Keratinocyte (primary cell): ENCODE data around the gene USP4. TPM values are rescaled to one million over a fixed set of nuclear protein-coding genes. Genes with fewer than 3 reads are reported as not detected.
A peak's percentile ranks its signal among the peaks of the same experiment; 100 is the strongest.

Experiments used
- DNase-seq: peaks from one replicate; pipeline ENCODE4 v3.0.0-alpha.2; 2011; ENCODE audit warnings: low read depth, missing footprints, low spot score
- FAIRE-seq: peaks from 2 replicates; lab custom pipeline; 2011; peaks lifted over from hg19 to GRCh38; lab: Jason Lieb, UNC
- H2AFZ ChIP-seq: 2 replicates; pipeline ENCODE4 v1.6.0; 2012; ENCODE audit warnings: low read length, control low read depth, inconsistent platforms; ENCODE audit not compliant: control insufficient read depth
- H3K27ac ChIP-seq: 2 replicates; pipeline ENCODE4 v1.5.1; 2011; ENCODE audit warnings: low read length; ENCODE audit not compliant: control insufficient read depth, insufficient read depth
- H3K27me3 ChIP-seq: 3 replicates; pipeline ENCODE4 v1.6.0; 2011; ENCODE audit warnings: low read length; ENCODE audit not compliant: control insufficient read depth, insufficient read depth; ENCODE audit errors: extremely low read depth
- H3K36me3 ChIP-seq, 2 experiments: 2 replicates in 1 of 2; 3 replicates in 1 of 2; pipeline ENCODE4 v1.5.1; 2011; ENCODE audit warnings: low read length in 2 of 2, mild to moderate bottlenecking in 1 of 2; ENCODE audit not compliant: control insufficient read depth in 2 of 2, insufficient read depth in 2 of 2; ENCODE audit errors: extremely low read depth in 1 of 2
- H3K4me1 ChIP-seq: 3 replicates; pipeline ENCODE4 v1.5.1; 2011; ENCODE audit warnings: low read length; ENCODE audit not compliant: control insufficient read depth, insufficient read depth; ENCODE audit errors: extremely low read depth
- H3K4me2 ChIP-seq: 3 replicates; pipeline ENCODE4 v1.6.0; 2011; ENCODE audit warnings: low read depth, low read length; ENCODE audit not compliant: control insufficient read depth, insufficient read depth; ENCODE audit errors: extremely low read depth
- H3K4me3 ChIP-seq, 3 experiments: fragments of 200-600 bp in 1 of 3; sonication (generic) in 1 of 3; 2 replicates in 2 of 3; 3 replicates in 1 of 3; pipeline ENCODE4 v1.5.1; 2011 to 2016; ENCODE audit warnings: low read length in 3 of 3, mild to moderate bottlenecking in 3 of 3, control low read depth in 2 of 3, inconsistent platforms in 1 of 3, low read depth in 1 of 3, mixed read lengths in 1 of 3, mixed run types in 1 of 3, moderate library complexity in 1 of 3; ENCODE audit not compliant: control insufficient read depth in 2 of 3, insufficient read depth in 2 of 3; ENCODE audit errors: extremely low read depth in 1 of 3
- H3K79me2 ChIP-seq: 2 replicates; pipeline ENCODE4 v1.6.0; 2012; ENCODE audit warnings: low read length; ENCODE audit not compliant: control insufficient read depth, insufficient read depth
- H3K9ac ChIP-seq: 3 replicates; pipeline ENCODE4 v1.6.0; 2011; ENCODE audit warnings: low read length; ENCODE audit not compliant: control insufficient read depth, insufficient read depth; ENCODE audit errors: extremely low read depth
- H3K9me1 ChIP-seq: 3 replicates; pipeline ENCODE4 v1.6.0; 2011; ENCODE audit warnings: low read length; ENCODE audit not compliant: control insufficient read depth, insufficient read depth; ENCODE audit errors: extremely low read depth
- H3K9me3 ChIP-seq: 2 replicates; pipeline ENCODE4 v1.5.1; 2012; ENCODE audit warnings: low read depth, low read length; ENCODE audit not compliant: control insufficient read depth
- H4K20me1 ChIP-seq: 3 replicates; pipeline ENCODE4 v1.6.0; 2011; ENCODE audit warnings: low read length; ENCODE audit not compliant: control insufficient read depth, insufficient read depth; ENCODE audit errors: extremely low read depth
- CTCF ChIP-seq, 3 experiments: IDR thresholded peaks in 1 of 3; conservative IDR thresholded peaks in 1 of 3; optimal IDR thresholded peaks in 1 of 3; 2 replicates in 2 of 3; 3 replicates in 1 of 3; pipeline versions ENCODE3 to v1.5.1; 2011; ENCODE audit warnings: low read length in 3 of 3, mild to moderate bottlenecking in 3 of 3, moderate library complexity in 2 of 3, control low read depth in 1 of 3, inconsistent platforms in 1 of 3; ENCODE audit not compliant: insufficient read depth in 2 of 3; ENCODE audit errors: extremely low read depth in 1 of 3
- EZH2 ChIP-seq: IDR thresholded peaks from one replicate; pipeline ENCODE4 v1.6.1; 2012; ENCODE audit warnings: inconsistent platforms, mild to moderate bottlenecking, low read length, moderate library complexity
- dilution Hi-C: fragments of 300-500 bp; cut with MboI; formaldehyde crosslinking; loops from one replicate; pipeline ENCODE4 v1.7.0; 2020; ENCODE audit warnings: low sequenced_read_pairs; ENCODE audit not compliant: extremely low pct_ligation_motif_present
- polyA plus RNA-seq, 5 experiments: library from polyadenylated mRNA; depleted of rRNA in 3 of 5; stranded (reverse) in 3 of 5; stranded (forward) in 1 of 5; unstranded in 1 of 5; fragments of >200 nt; gene quantifications; 1 replicate in 1 of 5; 2 replicates in 3 of 5; 3 replicates in 1 of 5; pipeline versions ENCODE4 v1.2.1 to v1.2.3, GENCODE V29; 2011 to 2012; ENCODE audit warnings: missing spikeins in 2 of 5, low read depth in 1 of 5, low replicate concordance in 1 of 5

Gene USP4
- polyA plus RNA-seq, 1 donor (not counting 4 experiments of a cell fraction or from before 2014, with no cell fraction given), result 47.8 TPM

- H3K27me3 ChIP-seq, result no peaks in the 10 kb centered on the region
- H3K79me2 ChIP-seq, result no peaks in the 10 kb centered on the region
- dilution Hi-C loops, result no loop called here
- DNase-seq (no peak), FAIRE-seq (no peak)
- no peak overlapping the region for H3K4me2 ChIP-seq
- TF ChIP-seq CTCF (optimal IDR thresholded peaks at IDR 0.05 in 1 of 3, IDR thresholded peaks at IDR 0.05 in 1 of 3, conservative IDR thresholded peaks at IDR 0.05 in 1 of 3; ENCODE audit: extremely low read depth in 1 of 3, insufficient read depth in 2 of 3, low read length in 3 of 3), result no peak
- H3K4me3 ChIP-seq, result no peak overlapping the region
- peaks cover 23% of the 10 kb centered on the region for H3K4me1 ChIP-seq
- no peaks in the 10 kb centered on the region for H3K9me1 ChIP-seq
- no peaks in the 10 kb centered on the region for H4K20me1 ChIP-seq
- H3K27ac ChIP-seq, result no peak overlapping the region
- H2AFZ ChIP-seq, result no peak overlapping the region
- H3K9me3 ChIP-seq, result no peaks in the 10 kb centered on the region
- H3K36me3 ChIP-seq, result peaks cover 5 to 6% of the 10 kb centered on the region in 2 experiments
- no peak overlapping the region for H3K9ac ChIP-seq
These were observed 61.3 kb downstream of the USP4 start for GRCh38 chr3:49278548-49278947.

GRCh38 chr3:49277383-49277775 lies 62.5 kb downstream of the USP4 start:
- no peak for TF ChIP-seq EZH2
- no peak for TF ChIP-seq CTCF (optimal IDR thresholded peaks at IDR 0.05 in 1 of 3, IDR thresholded peaks at IDR 0.05 in 1 of 3, conservative IDR thresholded peaks at IDR 0.05 in 1 of 3; ENCODE audit: extremely low read depth in 1 of 3, insufficient read depth in 2 of 3, low read length in 3 of 3)
- Histone ChIP-seq H3K4me2 (peak overlapping the region; percentile 68), H4K20me1 (no peaks in the 10 kb centered on the region), H3K9ac (peak overlapping the region; percentile 78), H3K27ac (peak overlapping the region; percentile 60), H2AFZ (peak overlapping the region; percentile 81), H3K79me2 (no peaks in the 10 kb centered on the region), H3K4me3 (peak overlapping the region; percentile 38 to 68 (median 62)), H3K27me3 (no peaks in the 10 kb centered on the region), H3K36me3 (peaks cover 4 to 11% of the 10 kb centered on the region in 2 experiments), H3K9me1 (no peaks in the 10 kb centered on the region), H3K9me3 (no peaks in the 10 kb centered on the region), H3K4me1 (peaks cover 23% of the 10 kb centered on the region)
- FAIRE-seq (no peak), DNase-seq (no peak)
- dilution Hi-C loops, result no loop called here
